IPS DF 4.7 (cell line): ENCODE measurements around the gene SERPINB10.

Experiments
- DNase-seq: peaks from one replicate; pipeline ENCODE4 v3.0.0-alpha.2; 2013; ENCODE audit warnings: low spot score; ENCODE audit errors: extremely low read depth

SERPINB10 gene

GRCh38 chr18:63980896-63981460, 73.2 kb downstream of the SERPINB10 start:
- DNase-seq: no peak

GRCh38 chr18:63981719-63982118, 74.0 kb downstream of the SERPINB10 start:
- DNase-seq: no peak

GRCh38 chr18:63982361-63982760, 74.6 kb downstream of the SERPINB10 start:
- DNase-seq: no peak
